Fibroblast of lung (primary cell): ENCODE data around the gene ADGRD2.

ENCODE experiments used
- CTCF ChIP-seq, 2 donors: IDR thresholded peaks in 1 of 2; conservative IDR thresholded peaks in 1 of 2; 1 replicate in 1 of 2; 2 replicates in 1 of 2; pipeline ENCODE4 v1.5.1; 2011 to 2012; ENCODE audit warnings: low read length in 2 of 2, control low read depth in 1 of 2, inconsistent platforms in 1 of 2, low read depth in 1 of 2, mild to moderate bottlenecking in 1 of 2
- EZH2 ChIP-seq: IDR thresholded peaks from 2 replicates; pipeline ENCODE4 v1.5.1; 2012; ENCODE audit warnings: low read length, control low read depth, mild to moderate bottlenecking; ENCODE audit errors: missing control alignments

DNA sequence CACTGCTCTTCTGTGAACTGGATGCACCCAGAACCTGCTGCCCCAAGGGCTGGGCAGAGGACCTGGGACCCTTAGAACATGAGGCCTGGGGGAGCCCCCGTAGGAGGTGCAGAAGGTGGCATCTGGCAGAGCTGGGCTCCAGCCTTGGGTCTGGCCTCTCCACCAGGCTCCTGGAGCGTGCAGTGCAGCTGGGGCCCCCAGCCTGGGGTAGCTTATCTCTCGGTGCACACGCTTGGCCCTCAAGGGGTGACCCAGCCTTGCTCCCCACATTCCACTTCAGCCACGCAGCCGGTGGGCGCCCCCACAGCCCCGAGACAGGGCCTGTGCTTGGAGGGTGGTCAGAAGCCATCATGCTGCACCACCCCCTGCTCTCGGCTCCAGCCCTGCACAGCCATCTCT, 62.6 kb downstream of the ADGRD2 start:
- TF ChIP-seq CTCF (conservative IDR thresholded peaks at IDR 0.05 in 1 of 2, IDR thresholded peaks at IDR 0.05 in 1 of 2; ENCODE audit: low read depth in 1 of 2, low read length in 2 of 2) = no peak
- no peak for TF ChIP-seq EZH2
